Neural progenitor cell (in vitro differentiated cells): Measurements from ENCODE around the gene CLCNKA.

ENCODE experiments used
- EZH2 ChIP-seq: fragments of 200-600 bp; sonication (generic); IDR thresholded peaks from 2 replicates; pipeline ENCODE4 v1.6.1; 2017; ENCODE audit warnings: antibody characterized with exemption, mild to moderate bottlenecking, moderate library complexity
- EZH2phosphoT487 ChIP-seq: fragments of 200-600 bp; sonication (generic); IDR thresholded peaks from 2 replicates; pipeline ENCODE4 v1.6.1; 2017; ENCODE audit warnings: antibody characterized with exemption
- TF ChIP-seq, protein P1 (sequence below): fragments of 200-600 bp; sonication (generic); IDR thresholded peaks from 2 replicates; pipeline ENCODE4 v1.5.1; 2017; ENCODE audit warnings: antibody characterized with exemption, mild to moderate bottlenecking

DNA sequence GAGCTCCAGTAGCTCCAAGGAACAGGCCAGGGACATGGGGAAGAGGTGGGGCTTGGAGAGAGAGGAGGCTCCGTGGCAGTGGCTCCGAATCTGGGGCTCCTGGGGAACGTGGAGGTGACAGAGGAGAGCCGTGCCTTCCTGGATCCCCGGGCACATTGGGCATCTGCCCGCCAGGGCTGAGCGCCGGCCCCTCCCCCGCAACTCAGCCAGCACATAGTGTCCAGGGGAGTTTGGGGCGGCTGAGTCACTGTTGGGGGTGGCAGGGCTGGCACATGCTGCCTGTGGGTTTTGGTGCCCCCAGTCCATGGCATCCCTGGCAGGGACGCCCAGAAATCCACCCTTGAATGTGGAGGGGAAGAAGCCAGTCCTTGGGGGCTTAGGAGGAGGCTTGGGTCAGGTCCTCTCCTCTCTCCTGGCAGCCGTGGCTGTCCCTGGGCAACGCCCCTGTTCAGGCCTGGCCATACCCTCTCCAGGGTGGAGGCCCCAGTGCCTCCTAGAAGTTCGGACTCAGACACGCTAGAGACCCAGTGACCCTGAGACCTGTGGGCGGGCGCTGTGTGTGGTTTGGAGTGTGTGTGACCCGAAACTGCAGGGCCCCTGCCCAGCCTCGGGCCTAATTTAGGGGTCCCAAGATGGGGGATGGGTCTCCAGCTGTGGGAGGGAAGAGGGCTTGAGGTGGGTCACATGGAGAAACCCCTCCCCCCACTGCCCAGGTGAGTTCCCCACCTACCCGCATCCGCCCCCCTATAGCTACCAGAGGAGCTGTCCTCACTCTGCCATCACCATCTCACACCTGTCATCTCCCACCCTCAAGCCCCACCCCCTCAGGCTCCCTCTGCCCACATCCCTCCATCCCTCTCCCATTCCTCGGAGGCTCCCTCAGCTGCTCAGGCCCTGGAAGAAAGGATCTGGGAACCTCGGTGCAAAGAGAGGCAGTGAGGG, 5.6 kb upstream of the CLCNKA start:
- TF ChIP-seq, protein P1, sequence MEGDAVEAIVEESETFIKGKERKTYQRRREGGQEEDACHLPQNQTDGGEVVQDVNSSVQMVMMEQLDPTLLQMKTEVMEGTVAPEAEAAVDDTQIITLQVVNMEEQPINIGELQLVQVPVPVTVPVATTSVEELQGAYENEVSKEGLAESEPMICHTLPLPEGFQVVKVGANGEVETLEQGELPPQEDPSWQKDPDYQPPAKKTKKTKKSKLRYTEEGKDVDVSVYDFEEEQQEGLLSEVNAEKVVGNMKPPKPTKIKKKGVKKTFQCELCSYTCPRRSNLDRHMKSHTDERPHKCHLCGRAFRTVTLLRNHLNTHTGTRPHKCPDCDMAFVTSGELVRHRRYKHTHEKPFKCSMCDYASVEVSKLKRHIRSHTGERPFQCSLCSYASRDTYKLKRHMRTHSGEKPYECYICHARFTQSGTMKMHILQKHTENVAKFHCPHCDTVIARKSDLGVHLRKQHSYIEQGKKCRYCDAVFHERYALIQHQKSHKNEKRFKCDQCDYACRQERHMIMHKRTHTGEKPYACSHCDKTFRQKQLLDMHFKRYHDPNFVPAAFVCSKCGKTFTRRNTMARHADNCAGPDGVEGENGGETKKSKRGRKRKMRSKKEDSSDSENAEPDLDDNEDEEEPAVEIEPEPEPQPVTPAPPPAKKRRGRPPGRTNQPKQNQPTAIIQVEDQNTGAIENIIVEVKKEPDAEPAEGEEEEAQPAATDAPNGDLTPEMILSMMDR = no peak
- TF ChIP-seq EZH2 (no peak), EZH2phosphoT487 (no peak)
